ENCODE measurements around the gene UGGT1.

UGGT1 gene

GRCh38 chr2:128105072-128105471 lies 14.1 kb downstream of the UGGT1 start:
- no peak for DNase-seq (ENCODE audit: low spot score)
- no peak for FAIRE-seq

- FAIRE-seq (no peak), DNase-seq (ENCODE audit: low spot score) (no peak)
Observed at GRCh38 chr2:128108166-128108565, 17.2 kb downstream of the UGGT1 start.

- DNase-seq (ENCODE audit: low spot score) (no peak), FAIRE-seq (no peak)
Observed at GRCh38 chr2:128109243-128109642, 18.2 kb downstream of the UGGT1 start.

GRCh38 chr2:128115921-128116623 lies 25.1 kb downstream of the UGGT1 start:
- FAIRE-seq = no peak
- no peak for DNase-seq (ENCODE audit: low spot score)

GRCh38 chr2:128134573-128134972 lies 43.6 kb downstream of the UGGT1 start:
- no peak for FAIRE-seq
- no peak for DNase-seq (ENCODE audit: low spot score)

- FAIRE-seq (no peak), DNase-seq (ENCODE audit: low spot score) (no peak)
Observed at GRCh38 chr2:128137094-128137616, 46.2 kb downstream of the UGGT1 start.

GRCh38 chr2:128139624-128140023 lies 48.6 kb downstream of the UGGT1 start:
- DNase-seq (ENCODE audit: low spot score) (no peak), FAIRE-seq (no peak)

- no peak for FAIRE-seq
Observed at GRCh38 chr2:128145651-128146050, 54.7 kb downstream of the UGGT1 start.

GRCh38 chr2:128153786-128154185 lies 62.8 kb downstream of the UGGT1 start:
- FAIRE-seq (no peak), DNase-seq (ENCODE audit: low spot score) (no peak)

More at GRCh38 chr2:128145651-128146050, 54.7 kb downstream of the UGGT1 start:
- DNase-seq (ENCODE audit: low spot score) = no peak

- no peak for DNase-seq (ENCODE audit: low spot score)
Observed at GRCh38 chr2:128154225-128154624, 63.2 kb downstream of the UGGT1 start.

GRCh38 chr2:128155970-128156369 lies 65.0 kb downstream of the UGGT1 start:
- FAIRE-seq (no peak), DNase-seq (ENCODE audit: low spot score) (no peak)

More at GRCh38 chr2:128154225-128154624, 63.2 kb downstream of the UGGT1 start:
- FAIRE-seq = no peak

- FAIRE-seq (no peak), DNase-seq (ENCODE audit: low spot score) (no peak)
Observed at GRCh38 chr2:128156812-128157211, 65.8 kb downstream of the UGGT1 start.

- DNase-seq (ENCODE audit: low spot score) = no peak
- FAIRE-seq = no peak
Observed at GRCh38 chr2:128157644-128158043, 66.6 kb downstream of the UGGT1 start.

GRCh38 chr2:128158176-128158575 lies 67.2 kb downstream of the UGGT1 start:
- FAIRE-seq = no peak
- no peak for DNase-seq (ENCODE audit: low spot score)

- DNase-seq (ENCODE audit: low spot score) (no peak), FAIRE-seq (no peak)
Observed at GRCh38 chr2:128159437-128159836, 68.4 kb downstream of the UGGT1 start.

GRCh38 chr2:128160616-128161275 lies 69.7 kb downstream of the UGGT1 start:
- FAIRE-seq (no peak), DNase-seq (ENCODE audit: low spot score) (no peak)

GRCh38 chr2:128162266-128162665 lies 71.3 kb downstream of the UGGT1 start:
- no peak for FAIRE-seq

GRCh38 chr2:128164311-128164710 lies 73.3 kb downstream of the UGGT1 start:
- DNase-seq (ENCODE audit: low spot score) = no peak
- no peak for FAIRE-seq

More at GRCh38 chr2:128162266-128162665, 71.3 kb downstream of the UGGT1 start:
- no peak for DNase-seq (ENCODE audit: low spot score)

- FAIRE-seq = no peak
Observed at GRCh38 chr2:128166746-128167353, 75.8 kb downstream of the UGGT1 start.

GRCh38 chr2:128169094-128169493 lies 78.1 kb downstream of the UGGT1 start:
- no peak for FAIRE-seq
- DNase-seq (ENCODE audit: low spot score) = no peak

More at GRCh38 chr2:128166746-128167353, 75.8 kb downstream of the UGGT1 start:
- no peak for DNase-seq (ENCODE audit: low spot score)

- FAIRE-seq = no peak
- DNase-seq (ENCODE audit: low spot score) = no peak
Observed at GRCh38 chr2:128169497-128169896, 78.5 kb downstream of the UGGT1 start.

Measured in RCC 7860 (cell line).